Kidney (tissue), 14 donors: Measurements from ENCODE around the gene DCLRE1B. TPM values are rescaled to one million over a fixed set of nuclear protein-coding genes. Genes with fewer than 3 reads are reported as not detected.

Source experiments
- DNase-seq, 5 donors: peaks; one replicate each; pipeline ENCODE4 v3.0.0-alpha.2; 2013 to 2020
- FAIRE-seq: peaks from 2 replicates; lab custom pipeline; 2012; peaks lifted over from hg19 to GRCh38; lab: Jason Lieb, UNC
- H3K27ac ChIP-seq, 2 donors: one replicate each; pipeline ENCODE4 v1.7.0; 2013; ENCODE audit warnings: low read depth in 2 of 2, low read length in 2 of 2, inconsistent platforms in 1 of 2
- H3K27me3 ChIP-seq: one replicate; pipeline ENCODE4 v1.7.1; 2013; ENCODE audit warnings: low read length, inconsistent platforms; ENCODE audit not compliant: control insufficient read depth, insufficient read depth
- H3K36me3 ChIP-seq, 3 donors: one replicate each; pipeline versions ENCODE4 v1.7.0 to v1.7.1; 2013; ENCODE audit warnings: low read length in 3 of 3, control low read depth in 1 of 3, inconsistent platforms in 1 of 3; ENCODE audit not compliant: insufficient read depth in 3 of 3, control insufficient read depth in 2 of 3
- H3K4me1 ChIP-seq, 3 donors: one replicate each; pipeline versions ENCODE4 v1.7.0 to v1.7.1; 2013; ENCODE audit warnings: low read length in 3 of 3, inconsistent platforms in 1 of 3, low read depth in 1 of 3; ENCODE audit not compliant: control insufficient read depth in 2 of 3, insufficient read depth in 2 of 3
- H3K4me3 ChIP-seq, 3 donors: one replicate each; pipeline versions ENCODE4 v1.7.0 to v1.8.1; 2013; ENCODE audit warnings: low read length in 3 of 3, control low read depth in 1 of 3, inconsistent platforms in 1 of 3
- H3K9ac ChIP-seq, 3 donors: one replicate each; pipeline versions ENCODE4 v1.7.0 to v1.7.1; 2013; ENCODE audit warnings: low read length in 3 of 3, control low read depth in 1 of 3, inconsistent platforms in 1 of 3
- H3K9me3 ChIP-seq, 3 donors: one replicate each; pipeline versions ENCODE4 v1.7.0 to v1.7.1; 2013; ENCODE audit warnings: low read length in 3 of 3, control low read depth in 1 of 3, inconsistent platforms in 1 of 3; ENCODE audit not compliant: control insufficient read depth in 2 of 3, insufficient read depth in 1 of 3
- intact Hi-C: fragments of 100-400 bp; cut with DNase I; formaldehyde crosslinking; loops from one replicate; pipeline ENCODE4 v1.11.1; 2022
- polyA plus RNA-seq: library from polyadenylated mRNA; stranded (reverse); fragments of 350-450 nt; fragmentation: Illumina TruSeq; extraction: RNeasy Lipid Tissue Mini Kit (QIAGEN cat#74804); gene quantifications from one replicate; pipeline ENCODE4 v1.2.3, GENCODE V29; 2014; ENCODE audit warnings: low read depth, low replicate concordance; ENCODE audit not compliant: insufficient read depth
- total RNA-seq: library from RNA; stranded (reverse); fragmentation: NEBNext Ultra II Directional; extraction: Animal tissue kit (Norgen Biotek cat#: 25700); gene quantifications from one replicate; pipeline ENCODE4 v1.2.1, GENCODE V29; 2021
- TF ChIP-seq, protein P1 (sequence below): IDR thresholded peaks from 3 replicates; pipeline ENCODE4 v1.5.1; 2012; ENCODE audit warnings: mild to moderate bottlenecking, moderate library complexity, borderline replicate concordance; ENCODE audit not compliant: insufficient read depth; ENCODE audit errors: extremely low read depth
- donor health status: control.
- donor health status: control.
- donor health status: control.
- donor health status: control.
- donor health status: control.
- donor health status: DM: yes; HTN: yes; CAD: no.
- donor health status: Normal renal cell carcinoma (clear cell type).

DCLRE1B gene
- total and polyA plus RNA-seq, 2 donors from 2014 or later, result 1.4 to 6.1 TPM

DNA sequence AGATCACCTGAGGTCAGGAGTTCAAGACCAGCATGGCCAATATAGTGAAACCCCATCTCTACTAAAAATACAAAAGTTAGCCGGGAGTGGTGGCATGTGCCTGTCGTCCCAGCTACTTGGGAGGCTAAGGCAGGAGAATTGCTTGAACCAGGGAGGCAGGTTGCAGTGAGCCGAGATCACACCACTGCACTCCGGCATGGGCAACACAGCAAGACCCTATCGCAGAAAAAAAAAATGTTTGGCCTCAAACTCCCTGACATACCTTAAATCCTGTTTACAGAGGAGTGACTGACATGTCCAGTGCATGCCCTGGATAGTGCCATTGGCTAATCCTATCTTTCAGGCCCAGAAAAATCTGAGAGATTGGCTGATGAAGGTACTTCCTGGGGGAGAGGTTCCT lies 11.8 kb downstream of the DCLRE1B start:
- H3K9me3 ChIP-seq, result no peaks in the 10 kb centered on the region
- no peak overlapping the region for H3K4me3 ChIP-seq
- H3K27ac ChIP-seq, result no peak overlapping the region
- FAIRE-seq (no peak), DNase-seq (no peak)
- TF ChIP-seq, protein P1, sequence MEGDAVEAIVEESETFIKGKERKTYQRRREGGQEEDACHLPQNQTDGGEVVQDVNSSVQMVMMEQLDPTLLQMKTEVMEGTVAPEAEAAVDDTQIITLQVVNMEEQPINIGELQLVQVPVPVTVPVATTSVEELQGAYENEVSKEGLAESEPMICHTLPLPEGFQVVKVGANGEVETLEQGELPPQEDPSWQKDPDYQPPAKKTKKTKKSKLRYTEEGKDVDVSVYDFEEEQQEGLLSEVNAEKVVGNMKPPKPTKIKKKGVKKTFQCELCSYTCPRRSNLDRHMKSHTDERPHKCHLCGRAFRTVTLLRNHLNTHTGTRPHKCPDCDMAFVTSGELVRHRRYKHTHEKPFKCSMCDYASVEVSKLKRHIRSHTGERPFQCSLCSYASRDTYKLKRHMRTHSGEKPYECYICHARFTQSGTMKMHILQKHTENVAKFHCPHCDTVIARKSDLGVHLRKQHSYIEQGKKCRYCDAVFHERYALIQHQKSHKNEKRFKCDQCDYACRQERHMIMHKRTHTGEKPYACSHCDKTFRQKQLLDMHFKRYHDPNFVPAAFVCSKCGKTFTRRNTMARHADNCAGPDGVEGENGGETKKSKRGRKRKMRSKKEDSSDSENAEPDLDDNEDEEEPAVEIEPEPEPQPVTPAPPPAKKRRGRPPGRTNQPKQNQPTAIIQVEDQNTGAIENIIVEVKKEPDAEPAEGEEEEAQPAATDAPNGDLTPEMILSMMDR, result no peak
- H3K36me3 ChIP-seq, result peaks cover 0 to under 1% (median 0%) of the 10 kb centered on the region in 3 donors
- no peaks in the 10 kb centered on the region for H3K27me3 ChIP-seq
- H3K4me1 ChIP-seq, result no peaks in the 10 kb centered on the region
- intact Hi-C loops, result no loop called here
- no peak overlapping the region for H3K9ac ChIP-seq

- intact Hi-C loops, result no loop called here
- TF ChIP-seq, protein P1, result no peak
These were observed 12.4 kb downstream of the DCLRE1B start for GRCh38 chr1:113917400-113918082.

DNA sequence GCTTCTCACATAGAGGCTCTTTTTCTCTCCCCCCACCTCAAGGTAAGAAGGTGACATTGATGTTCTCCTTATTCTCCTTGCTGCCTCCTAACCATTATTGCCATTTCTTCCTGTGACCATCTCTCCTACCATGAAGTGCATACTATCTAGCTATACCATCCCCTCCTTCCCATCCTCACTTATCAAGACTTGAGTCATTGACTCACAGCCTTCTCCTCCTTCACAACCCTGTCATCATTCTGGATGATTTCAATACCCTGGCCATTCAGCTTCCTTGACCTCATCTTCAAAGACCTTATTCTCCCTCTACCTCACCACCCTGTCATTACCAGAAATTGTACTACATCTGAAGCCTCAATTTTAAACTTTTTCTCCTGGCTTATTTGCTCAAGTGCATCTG lies 13.1 kb downstream of the DCLRE1B start:
- Histone ChIP-seq H3K36me3 (no peaks in the 10 kb centered on the region), H3K9me3 (no peaks in the 10 kb centered on the region), H3K4me3 (no peak overlapping the region), H3K27me3 (no peaks in the 10 kb centered on the region), H3K27ac (no peak overlapping the region), H3K4me1 (no peaks in the 10 kb centered on the region), H3K9ac (no peak overlapping the region)
- TF ChIP-seq, protein P1, result no peak
- intact Hi-C loops, result no loop called here
- DNase-seq (no peak), FAIRE-seq (no peak)

More at GRCh38 chr1:113917400-113918082, 12.4 kb downstream of the DCLRE1B start:
- H3K27ac ChIP-seq, result no peak overlapping the region
- FAIRE-seq, result no peak
- no peak for DNase-seq
- no peak overlapping the region for H3K4me3 ChIP-seq
- no peaks in the 10 kb centered on the region for H3K27me3 ChIP-seq
- H3K9me3 ChIP-seq, result no peaks in the 10 kb centered on the region
- no peaks in the 10 kb centered on the region for H3K4me1 ChIP-seq
- no peaks in the 10 kb centered on the region for H3K36me3 ChIP-seq
- no peak overlapping the region for H3K9ac ChIP-seq
